ENCODE measurements around the gene RAB11FIP4. TPM values are rescaled to one million over a fixed set of nuclear protein-coding genes. Genes with fewer than 3 reads are reported as not detected.

RAB11FIP4 gene
- total and polyA plus RNA-seq, 8 donors = 6.5 to 42.7 (median 24.5) TPM

GRCh38 chr17:31534223-31534888 lies 142.9 kb downstream of the RAB11FIP4 start:
- no peak for FAIRE-seq
- H3K4me3 ChIP-seq = no peak overlapping the region
- DNase-seq = no peak
- no peaks in the 10 kb centered on the region for H3K27me3 ChIP-seq
- no peak overlapping the region for H3K27ac ChIP-seq
- intact Hi-C loops (cut with DNase I) = no loop called here
- H3K36me3 ChIP-seq = peaks cover 4 to 35% (median 7%) of the 10 kb centered on the region in 3 donors
- TF ChIP-seq CTCF (IDR thresholded peaks at IDR 0.05) = no peak
- WGBS, 2 donors = 79 to 83% methylated on average over 10 of the region's 10 CpGs
- ATAC-seq = no peak
- H3K4me1 ChIP-seq = peaks cover 0 to 4% (median 0%) of the 10 kb centered on the region in 3 donors
- H3K9me3 ChIP-seq = no peaks in the 10 kb centered on the region

DNA sequence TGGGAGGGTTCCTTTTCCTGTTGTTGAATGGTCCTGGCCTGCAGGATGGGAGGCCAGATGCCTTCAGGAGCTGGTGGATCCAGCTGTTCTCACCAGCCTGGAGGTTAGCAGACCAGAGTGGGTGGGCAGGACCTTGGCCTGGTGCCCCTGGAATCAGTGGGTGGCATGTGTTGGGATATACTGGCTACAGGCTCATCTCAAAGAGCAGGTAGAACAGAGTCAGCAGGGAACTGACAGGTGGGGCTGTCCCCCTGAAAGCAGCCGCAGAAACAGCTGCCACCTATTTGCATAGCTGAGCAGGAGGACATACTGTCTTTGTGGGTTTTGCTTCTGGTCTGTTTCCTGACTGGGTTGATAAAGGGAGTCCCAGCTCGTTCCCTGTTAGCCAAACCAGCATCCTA lies 144.1 kb downstream of the RAB11FIP4 start:
- FAIRE-seq = no peak
- no peak overlapping the region for H3K4me3 ChIP-seq
- no peaks in the 10 kb centered on the region for H3K27me3 ChIP-seq
- ATAC-seq = peak in 1 of 4 donors; percentile 19
- no peak overlapping the region for H3K27ac ChIP-seq
- intact Hi-C loops (cut with DNase I) = no loop called here
- H3K36me3 ChIP-seq = peaks cover 4 to 22% (median 7%) of the 10 kb centered on the region in 3 donors
- no peak for TF ChIP-seq CTCF (IDR thresholded peaks at IDR 0.05)
- H3K4me1 ChIP-seq = peaks cover 0 to 4% (median 0%) of the 10 kb centered on the region in 3 donors
- H3K9me3 ChIP-seq = no peaks in the 10 kb centered on the region
- DNase-seq = no peak
- WGBS, 2 donors = 56 to 88% methylated on average over 2 of the region's 2 CpGs

GRCh38 chr17:31536451-31536850 lies 145.0 kb downstream of the RAB11FIP4 start:
- Histone ChIP-seq H3K9me3 (no peaks in the 10 kb centered on the region), H3K4me3 (no peak overlapping the region), H3K36me3 (peaks cover 4 to 14% (median 6%) of the 10 kb centered on the region in 3 donors), H3K27ac (no peak overlapping the region), H3K4me1 (peaks cover 0 to 4% (median 0%) of the 10 kb centered on the region in 3 donors), H3K27me3 (no peaks in the 10 kb centered on the region)
- TF ChIP-seq CTCF (IDR thresholded peaks at IDR 0.05) = no peak
- FAIRE-seq (no peak), DNase-seq (no peak), ATAC-seq (no peak)
- intact Hi-C loops (cut with DNase I) = no loop called here
- 96 to 97% methylated on average over 5 of the region's 5 CpGs for WGBS, 2 donors

DNA sequence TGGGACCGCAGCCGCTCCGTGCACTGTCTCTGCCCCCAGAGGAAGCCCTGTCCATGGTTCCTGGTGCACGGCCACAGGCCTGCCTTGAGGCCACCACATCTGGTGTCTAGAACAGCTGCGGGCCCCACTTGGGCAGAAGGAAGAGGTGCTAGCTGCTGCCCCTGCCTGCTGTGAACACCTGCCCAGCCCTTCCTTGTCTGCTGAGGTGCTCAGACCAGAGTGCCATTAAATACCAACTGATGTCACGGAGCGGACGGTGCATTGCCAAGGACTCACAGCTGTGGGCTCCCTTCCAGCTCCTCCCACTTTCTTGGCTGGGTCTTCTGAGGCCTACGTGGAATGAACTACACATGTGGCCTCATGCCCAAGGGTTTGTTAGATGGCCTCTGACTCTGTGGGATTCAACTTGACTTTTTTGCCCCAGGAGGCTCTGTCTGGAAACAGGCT lies 146.1 kb downstream of the RAB11FIP4 start:
- peaks cover 0 to 2% (median 0%) of the 10 kb centered on the region in 3 donors for H3K36me3 ChIP-seq
- WGBS, 2 donors = 59 to 62% methylated on average over 9 of the region's 9 CpGs
- FAIRE-seq (no peak), DNase-seq (peak in 3 of 6 donors; percentile 51 to 76 (median 68)), ATAC-seq (peak; percentile 40 to 63 (median 57))
- H3K4me3 ChIP-seq = no peak overlapping the region
- H3K9me3 ChIP-seq = no peaks in the 10 kb centered on the region
- no peak for TF ChIP-seq CTCF (IDR thresholded peaks at IDR 0.05)
- no peaks in the 10 kb centered on the region for H3K27me3 ChIP-seq
- peaks cover 0 to 4% (median 0%) of the 10 kb centered on the region in 3 donors for H3K4me1 ChIP-seq
- intact Hi-C loops (cut with DNase I) = no loop called here
- H3K27ac ChIP-seq = no peak overlapping the region

Measured in pancreas (tissue), 10 donors.